ENCODE measurements around the gene UBAC2. TPM values are rescaled to one million over a fixed set of nuclear protein-coding genes. Genes with fewer than 3 reads are reported as not detected.

UBAC2 gene
- total RNA-seq, 2 donors from 2014 or later, result 72.7 to 80.4 TPM

DNA sequence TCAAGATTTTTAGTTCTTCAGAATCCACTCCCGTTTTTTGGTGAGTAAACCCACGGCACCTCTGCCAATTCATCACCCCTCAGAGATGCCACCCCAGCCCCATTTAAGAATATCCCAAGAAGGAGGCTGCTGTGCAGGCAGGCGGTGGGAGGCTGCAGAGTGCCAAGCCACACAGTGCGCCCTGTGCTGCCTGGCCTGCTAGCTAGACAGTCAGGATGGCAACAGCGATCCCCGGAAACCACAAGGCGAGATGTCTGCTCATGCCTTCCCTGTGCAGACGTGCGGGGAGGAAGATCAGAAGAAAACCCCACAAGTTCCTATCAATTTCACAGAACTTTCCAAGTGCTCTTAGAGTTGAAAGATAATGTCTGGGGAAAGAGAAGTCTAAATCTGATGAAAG lies 171.3 kb downstream of the UBAC2 start:
- H3K4me3 Mint-ChIP-seq, result no peak overlapping the region
- Histone ChIP-seq H3K27me3 (ENCODE audit: control insufficient read depth, insufficient read depth, low read length, poor library complexity, severe bottlenecking) (no peaks in the 10 kb centered on the region), H3K9me3 (ENCODE audit: control insufficient read depth, low read length) (no peaks in the 10 kb centered on the region), H3K4me3 (ENCODE audit: low read length) (no peak overlapping the region), H3K36me3 (ENCODE audit: control insufficient read depth, insufficient read depth, low read length) (peaks cover 49% of the 10 kb centered on the region), H3K27ac (ENCODE audit: low read depth, low read length) (no peak overlapping the region), H3K4me1 (ENCODE audit: control insufficient read depth, insufficient read depth, low read length) (no peaks in the 10 kb centered on the region), H3K9ac (ENCODE audit: extremely low read depth, low read length, poor library complexity, severe bottlenecking) (no peak overlapping the region)
- no peaks in the 10 kb centered on the region for H3K9me3 Mint-ChIP-seq
- peaks cover 9% of the 10 kb centered on the region for H3K4me1 Mint-ChIP-seq
- H3K27ac Mint-ChIP-seq, result no peak overlapping the region
- TF ChIP-seq, protein P1, sequence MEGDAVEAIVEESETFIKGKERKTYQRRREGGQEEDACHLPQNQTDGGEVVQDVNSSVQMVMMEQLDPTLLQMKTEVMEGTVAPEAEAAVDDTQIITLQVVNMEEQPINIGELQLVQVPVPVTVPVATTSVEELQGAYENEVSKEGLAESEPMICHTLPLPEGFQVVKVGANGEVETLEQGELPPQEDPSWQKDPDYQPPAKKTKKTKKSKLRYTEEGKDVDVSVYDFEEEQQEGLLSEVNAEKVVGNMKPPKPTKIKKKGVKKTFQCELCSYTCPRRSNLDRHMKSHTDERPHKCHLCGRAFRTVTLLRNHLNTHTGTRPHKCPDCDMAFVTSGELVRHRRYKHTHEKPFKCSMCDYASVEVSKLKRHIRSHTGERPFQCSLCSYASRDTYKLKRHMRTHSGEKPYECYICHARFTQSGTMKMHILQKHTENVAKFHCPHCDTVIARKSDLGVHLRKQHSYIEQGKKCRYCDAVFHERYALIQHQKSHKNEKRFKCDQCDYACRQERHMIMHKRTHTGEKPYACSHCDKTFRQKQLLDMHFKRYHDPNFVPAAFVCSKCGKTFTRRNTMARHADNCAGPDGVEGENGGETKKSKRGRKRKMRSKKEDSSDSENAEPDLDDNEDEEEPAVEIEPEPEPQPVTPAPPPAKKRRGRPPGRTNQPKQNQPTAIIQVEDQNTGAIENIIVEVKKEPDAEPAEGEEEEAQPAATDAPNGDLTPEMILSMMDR (conservative IDR thresholded peaks at IDR 0.05), result no peak
- WGBS, 2 experiments (ENCODE audit: insufficient coverage in 1 of 2, insufficient read length in 1 of 2), result 96 to 97% methylated on average over 4 to 9 of the region's 9 CpGs
- H3K36me3 Mint-ChIP-seq (ENCODE audit: low read depth), result peaks cover 39% of the 10 kb centered on the region
- no peaks in the 10 kb centered on the region for H3K27me3 Mint-ChIP-seq (ENCODE audit: insufficient read depth)
- peak; percentile 38 for DNase-seq

DNA sequence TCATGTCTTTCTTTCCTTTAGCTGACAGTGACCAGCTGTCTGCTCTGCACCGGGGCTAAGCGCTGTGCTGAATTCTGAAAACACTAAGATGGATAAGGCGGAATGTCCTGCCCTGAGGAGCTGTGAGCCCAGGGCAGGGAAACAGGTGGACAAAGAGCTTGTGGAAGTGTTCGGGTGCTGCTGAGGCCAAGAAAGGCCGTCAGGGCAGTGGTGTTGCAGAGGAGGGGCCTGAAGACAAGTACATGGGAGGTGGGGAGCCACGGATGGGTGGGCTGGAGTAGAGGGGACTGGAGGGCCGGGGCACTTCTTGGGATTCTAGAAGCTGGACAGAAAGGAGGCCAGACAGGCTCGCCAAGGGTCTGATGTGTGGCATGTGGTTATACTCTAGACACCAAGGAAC lies 172.8 kb downstream of the UBAC2 start:
- Mint-ChIP-seq H3K36me3 (ENCODE audit: low read depth) (peaks cover 45% of the 10 kb centered on the region), H3K27ac (no peak overlapping the region), H3K27me3 (ENCODE audit: insufficient read depth) (no peaks in the 10 kb centered on the region), H3K9me3 (no peaks in the 10 kb centered on the region), H3K4me1 (peaks cover 5% of the 10 kb centered on the region), H3K4me3 (no peak overlapping the region)
- no peak overlapping the region for H3K4me3 ChIP-seq (ENCODE audit: low read length)
- peak; percentile 33 for DNase-seq
- H3K27ac ChIP-seq (ENCODE audit: low read depth, low read length), result no peak overlapping the region
- H3K9ac ChIP-seq (ENCODE audit: extremely low read depth, low read length, poor library complexity, severe bottlenecking), result no peak overlapping the region
- H3K27me3 ChIP-seq (ENCODE audit: control insufficient read depth, insufficient read depth, low read length, poor library complexity, severe bottlenecking), result no peaks in the 10 kb centered on the region
- peaks cover 46% of the 10 kb centered on the region for H3K36me3 ChIP-seq (ENCODE audit: control insufficient read depth, insufficient read depth, low read length)
- TF ChIP-seq, protein P1 (conservative IDR thresholded peaks at IDR 0.05), result no peak
- no peaks in the 10 kb centered on the region for H3K9me3 ChIP-seq (ENCODE audit: control insufficient read depth, low read length)
- no peaks in the 10 kb centered on the region for H3K4me1 ChIP-seq (ENCODE audit: control insufficient read depth, insufficient read depth, low read length)
- WGBS, 2 experiments (ENCODE audit: insufficient coverage in 1 of 2, insufficient read length in 1 of 2), result 83 to 97% methylated on average over 3 to 8 of the region's 8 CpGs

- no peaks in the 10 kb centered on the region for H3K27me3 ChIP-seq (ENCODE audit: control insufficient read depth, insufficient read depth, low read length, poor library complexity, severe bottlenecking)
- H3K4me1 Mint-ChIP-seq, result peaks cover 9% of the 10 kb centered on the region
- H3K36me3 ChIP-seq (ENCODE audit: control insufficient read depth, insufficient read depth, low read length), result peaks cover 44% of the 10 kb centered on the region
- TF ChIP-seq, protein P1 (conservative IDR thresholded peaks at IDR 0.05), result no peak
- H3K4me3 Mint-ChIP-seq, result no peak overlapping the region
- no peak overlapping the region for H3K9ac ChIP-seq (ENCODE audit: extremely low read depth, low read length, poor library complexity, severe bottlenecking)
- H3K4me3 ChIP-seq (ENCODE audit: low read length), result no peak overlapping the region
- no peak overlapping the region for H3K27ac ChIP-seq (ENCODE audit: low read depth, low read length)
- peak overlapping the region; percentile 10 for H3K27ac Mint-ChIP-seq
- H3K9me3 Mint-ChIP-seq, result no peaks in the 10 kb centered on the region
- WGBS, 2 experiments (ENCODE audit: insufficient coverage in 1 of 2, insufficient read length in 1 of 2), result 91 to 95% methylated on average over 7 to 10 of the region's 10 CpGs
- H3K9me3 ChIP-seq (ENCODE audit: control insufficient read depth, low read length), result no peaks in the 10 kb centered on the region
- no peaks in the 10 kb centered on the region for H3K27me3 Mint-ChIP-seq (ENCODE audit: insufficient read depth)
- H3K4me1 ChIP-seq (ENCODE audit: control insufficient read depth, insufficient read depth, low read length), result no peaks in the 10 kb centered on the region
- DNase-seq, result peak; percentile 26
- H3K36me3 Mint-ChIP-seq (ENCODE audit: low read depth), result peaks cover 41% of the 10 kb centered on the region
Observed at GRCh38 chr13:99374169-99374991, 173.7 kb downstream of the UBAC2 start.
